ENCODE results near the gene KRT82. TPM values are rescaled to one million over a fixed set of nuclear protein-coding genes. Genes with fewer than 3 reads are reported as not detected.
"Not testable (repeated sequence)": the region's sequence is repeated elsewhere in the genome, so short reads cannot be mapped to it uniquely, and the experiment has no call there.

The KRT82 gene
- total RNA-seq, 4 donors from 2014 or later: not detected

- Histone ChIP-seq H3K27ac (no peak overlapping the region), H3K4me1 (peaks cover 0 to 4% (median 0%) of the 10 kb centered on the region in 4 donors), H3K4me3 (no peak overlapping the region), H3K9me3 (no peaks in the 10 kb centered on the region), H3K27me3 (no peaks in the 10 kb centered on the region), H3K36me3 (no peaks in the 10 kb centered on the region)
- no peak for TF ChIP-seq CTCF (IDR thresholded peaks at IDR 0.05)
- no peak for TF ChIP-seq POLR2A (IDR thresholded peaks at IDR 0.05)
- no peak for DNase-seq
Observed at GRCh38 chr12:52413782-52414345, 7.7 kb upstream of the KRT82 start.

GRCh38 chr12:52413202-52413601 lies 7.1 kb upstream of the KRT82 start:
- H3K36me3 ChIP-seq: no peaks in the 10 kb centered on the region
- H3K9me3 ChIP-seq: no peaks in the 10 kb centered on the region
- no peaks in the 10 kb centered on the region for H3K27me3 ChIP-seq
- TF ChIP-seq CTCF (IDR thresholded peaks at IDR 0.05) (no peak), POLR2A (IDR thresholded peaks at IDR 0.05) (no peak)
- no peak overlapping the region for H3K4me3 ChIP-seq
- H3K27ac ChIP-seq: no peak overlapping the region
- H3K4me1 ChIP-seq: peaks cover 0 to 4% (median 0%) of the 10 kb centered on the region in 4 donors
- no peak for DNase-seq

GRCh38 chr12:52411815-52412214 lies 5.7 kb upstream of the KRT82 start:
- TF ChIP-seq POLR2A (IDR thresholded peaks at IDR 0.05) (no peak), CTCF (IDR thresholded peaks at IDR 0.05) (no peak)
- no peaks in the 10 kb centered on the region for H3K36me3 ChIP-seq
- DNase-seq: no peak
- H3K9me3 ChIP-seq: no peaks in the 10 kb centered on the region
- no peak overlapping the region for H3K27ac ChIP-seq
- peaks cover 0 to 4% (median 0%) of the 10 kb centered on the region in 4 donors for H3K4me1 ChIP-seq
- H3K27me3 ChIP-seq: no peaks in the 10 kb centered on the region
- no peak overlapping the region for H3K4me3 ChIP-seq

GRCh38 chr12:52410589-52411248 lies 4.6 kb upstream of the KRT82 start:
- H3K27ac ChIP-seq, H3K27me3 ChIP-seq, H3K9me3 ChIP-seq, H3K4me3 ChIP-seq, H3K4me1 ChIP-seq, H3K36me3 ChIP-seq, DNase-seq: not testable (repeated sequence)

GRCh38 chr12:52407918-52408317 lies 1.8 kb upstream of the KRT82 start:
- Histone ChIP-seq H3K27me3 (no peaks in the 10 kb centered on the region), H3K27ac (no peak overlapping the region), H3K36me3 (no peaks in the 10 kb centered on the region), H3K4me3 (no peak overlapping the region), H3K4me1 (no peaks in the 10 kb centered on the region), H3K9me3 (no peaks in the 10 kb centered on the region)
- DNase-seq: no peak
- TF ChIP-seq POLR2A (IDR thresholded peaks at IDR 0.05) (no peak), CTCF (IDR thresholded peaks at IDR 0.05) (no peak)

GRCh38 chr12:52404951-52405350 lies 1.2 kb downstream of the KRT82 start:
- no peaks in the 10 kb centered on the region for H3K4me1 ChIP-seq
- H3K36me3 ChIP-seq: no peaks in the 10 kb centered on the region
- TF ChIP-seq CTCF (IDR thresholded peaks at IDR 0.05): no peak
- TF ChIP-seq POLR2A (IDR thresholded peaks at IDR 0.05): no peak
- H3K27ac ChIP-seq: no peak overlapping the region
- H3K4me3 ChIP-seq: no peak overlapping the region
- no peaks in the 10 kb centered on the region for H3K27me3 ChIP-seq
- DNase-seq: peak in 1 of 3 donors; percentile 16
- no peaks in the 10 kb centered on the region for H3K9me3 ChIP-seq
